Endometrial microvascular endothelial cells (primary cell): ENCODE results near the gene LRP6. TPM values are rescaled to one million over a fixed set of nuclear protein-coding genes. Genes with fewer than 3 reads are reported as not detected.

ENCODE experiments used
- total RNA-seq: library from RNA; depleted of rRNA; stranded (reverse); fragments of >200 nt; gene quantifications from one replicate; pipeline ENCODE4 v1.2.3, GENCODE V29; 2015; ENCODE audit errors: inconsistent ontology term

The LRP6 gene
- total RNA-seq, 1 donor from 2014 or later, result 10.7 TPM

Other genes starting within 250 kb of the LRP6 start
- gene BCL2L14, start 196.1 kb downstream of the LRP6 start, total RNA-seq, result not detected
- gene MANSC1, start 83.2 kb upstream of the LRP6 start, total RNA-seq, result 42.2 TPM
- 11.3 TPM for gene BORCS5, start 90.0 kb upstream of the LRP6 start, total RNA-seq